ENCODE results near the gene TTLL5.

GRCh38 chr14:75742867-75743266 lies 81.8 kb downstream of the TTLL5 start:
- TF ChIP-seq SP5 (CRISPR knock-in tag; IDR thresholded peaks at IDR 0.05; ENCODE audit: borderline replicate concordance, low read depth) (no peak), ETV6 (CRISPR knock-in tag; conservative IDR thresholded peaks at IDR 0.05) (no peak), CEBPG (CRISPR knock-in tag; IDR thresholded peaks at IDR 0.05) (no peak), CTCF (CRISPR knock-in tag; IDR thresholded peaks at IDR 0.05) (no peak), HMGXB3 (CRISPR knock-in tag; IDR thresholded peaks at IDR 0.05; ENCODE audit: borderline replicate concordance) (no peak), GTF3A (CRISPR knock-in tag; conservative IDR thresholded peaks at IDR 0.05) (no peak), RFX1 (IDR thresholded peaks at IDR 0.05) (no peak), ESRRA (CRISPR knock-in tag; IDR thresholded peaks at IDR 0.05; ENCODE audit: low read depth) (no peak)
- TF ChIP-seq, protein P1, sequence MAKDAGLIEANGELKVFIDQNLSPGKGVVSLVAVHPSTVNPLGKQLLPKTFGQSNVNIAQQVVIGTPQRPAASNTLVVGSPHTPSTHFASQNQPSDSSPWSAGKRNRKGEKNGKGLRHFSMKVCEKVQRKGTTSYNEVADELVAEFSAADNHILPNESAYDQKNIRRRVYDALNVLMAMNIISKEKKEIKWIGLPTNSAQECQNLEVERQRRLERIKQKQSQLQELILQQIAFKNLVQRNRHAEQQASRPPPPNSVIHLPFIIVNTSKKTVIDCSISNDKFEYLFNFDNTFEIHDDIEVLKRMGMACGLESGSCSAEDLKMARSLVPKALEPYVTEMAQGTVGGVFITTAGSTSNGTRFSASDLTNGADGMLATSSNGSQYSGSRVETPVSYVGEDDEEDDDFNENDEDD (CRISPR knock-in tag; IDR thresholded peaks at IDR 0.05; ENCODE audit: borderline replicate concordance) = no peak
